ENCODE results near the gene SRBD1. TPM values are rescaled to one million over a fixed set of nuclear protein-coding genes. Genes with fewer than 3 reads are reported as not detected.
A peak's percentile ranks its signal among the peaks of the same experiment; 100 is the strongest.

SRBD1 gene
- total RNA-seq, 1 experiment from 2014 or later = 20.6 TPM

DNA sequence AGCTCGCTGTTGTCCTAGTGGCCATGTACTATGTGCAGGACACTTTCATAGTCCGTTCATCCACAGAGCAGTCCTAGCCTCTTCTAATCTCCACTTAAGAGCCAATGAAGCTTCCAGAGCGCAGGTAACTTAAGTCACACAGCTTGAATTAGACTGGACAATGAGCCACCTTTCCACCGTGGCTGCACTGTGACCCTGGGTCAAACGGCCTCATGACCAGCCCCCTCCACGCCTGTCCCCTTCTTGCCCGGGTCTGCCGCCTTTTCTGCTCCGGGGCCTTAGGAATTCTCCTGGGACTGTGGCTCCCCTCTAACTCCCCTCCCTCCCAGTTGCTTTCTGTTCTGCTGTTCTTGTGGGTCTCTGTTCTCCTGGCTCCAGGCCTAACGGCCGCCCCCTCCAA lies 32.0 kb upstream of the SRBD1 start:
- Histone ChIP-seq H3K27me3 (ENCODE audit: insufficient read depth, low read length) (no peaks in the 10 kb centered on the region), H3K4me1 (ENCODE audit: control insufficient read depth in 1 of 2, insufficient read depth in 2 of 2, low read length in 2 of 2) (peaks cover 6 to 14% of the 10 kb centered on the region in 2 experiments; a peak in 2 of 4 replicates), H3K4me2 (ENCODE audit: low read length) (peak overlapping the region; percentile 96), H2AFZ (ENCODE audit: low read depth, low read length, poor library complexity, severe bottlenecking) (peak overlapping the region; percentile 94), H3K9me3 (ENCODE audit: control insufficient read depth in 1 of 2, insufficient read depth in 1 of 2, low read depth in 1 of 2, low read length in 2 of 2) (no peaks in the 10 kb centered on the region), H3K27ac (ENCODE audit: low read depth, low read length) (no peak overlapping the region), H3K9ac (ENCODE audit: low read length) (peak overlapping the region; percentile 62), H3K79me2 (ENCODE audit: insufficient read depth, low read length) (no peaks in the 10 kb centered on the region), H3K4me3 (replicated peaks in 1 of 2; ENCODE audit: low read depth in 1 of 2, low read length in 2 of 2) (peak overlapping the region; percentile 41 to 58), H4K20me1 (ENCODE audit: insufficient read depth) (no peaks in the 10 kb centered on the region), H3K9me2 (ENCODE audit: insufficient read depth) (no peaks in the 10 kb centered on the region), H3K36me3 (ENCODE audit: control insufficient read depth in 1 of 2, insufficient read depth in 2 of 2, low read length in 2 of 2) (no peaks in the 10 kb centered on the region)
- peak; percentile 9 for ATAC-seq
- ChIA-PET CTCF (interaction anchor here (1.2 kb wide), 1 partner anchor 136 kb away, joined by 6 read pairs; no protein-coding TSS in a partner anchor), POLR2A (no interaction called here), RAD21 (ENCODE audit: low non-redundant PET in 1 of 2, low total read pairs in 2 of 2, uncharacterized antibody in 2 of 2, unreplicated experiment in 2 of 2) (no interaction called here)
- no TSS peak for BruUV-seq (replicated peaks)
- TF ChIP-seq, protein P1, sequence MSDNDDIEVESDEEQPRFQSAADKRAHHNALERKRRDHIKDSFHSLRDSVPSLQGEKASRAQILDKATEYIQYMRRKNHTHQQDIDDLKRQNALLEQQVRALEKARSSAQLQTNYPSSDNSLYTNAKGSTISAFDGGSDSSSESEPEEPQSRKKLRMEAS (IDR thresholded peaks at IDR 0.05) = no peak
- no peak for TF ChIP-seq ZNF274 (IDR thresholded peaks at IDR 0.05; ENCODE audit: low read depth, low read length)
- TF ChIP-seq SP1 (IDR thresholded peaks at IDR 0.05; ENCODE audit: low read depth) = no peak
- TF ChIP-seq, protein P2, sequence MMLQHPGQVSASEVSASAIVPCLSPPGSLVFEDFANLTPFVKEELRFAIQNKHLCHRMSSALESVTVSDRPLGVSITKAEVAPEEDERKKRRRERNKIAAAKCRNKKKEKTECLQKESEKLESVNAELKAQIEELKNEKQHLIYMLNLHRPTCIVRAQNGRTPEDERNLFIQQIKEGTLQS (IDR thresholded peaks at IDR 0.05) = no peak
- no peak for TF ChIP-seq CEBPB (IDR thresholded peaks at IDR 0.05; ENCODE audit: low read depth)
- no peak for TF ChIP-seq CBX3 (IDR thresholded peaks at IDR 0.05; ENCODE audit: low read depth)
- TF ChIP-seq JUND (IDR thresholded peaks at IDR 0.05) = no peak
- TF ChIP-seq ELF1 (IDR thresholded peaks at IDR 0.05; ENCODE audit: borderline replicate concordance, low read depth) = no peak
- no peak for TF ChIP-seq EZH2 (IDR thresholded peaks at IDR 0.05)
- TF ChIP-seq, protein P3, sequence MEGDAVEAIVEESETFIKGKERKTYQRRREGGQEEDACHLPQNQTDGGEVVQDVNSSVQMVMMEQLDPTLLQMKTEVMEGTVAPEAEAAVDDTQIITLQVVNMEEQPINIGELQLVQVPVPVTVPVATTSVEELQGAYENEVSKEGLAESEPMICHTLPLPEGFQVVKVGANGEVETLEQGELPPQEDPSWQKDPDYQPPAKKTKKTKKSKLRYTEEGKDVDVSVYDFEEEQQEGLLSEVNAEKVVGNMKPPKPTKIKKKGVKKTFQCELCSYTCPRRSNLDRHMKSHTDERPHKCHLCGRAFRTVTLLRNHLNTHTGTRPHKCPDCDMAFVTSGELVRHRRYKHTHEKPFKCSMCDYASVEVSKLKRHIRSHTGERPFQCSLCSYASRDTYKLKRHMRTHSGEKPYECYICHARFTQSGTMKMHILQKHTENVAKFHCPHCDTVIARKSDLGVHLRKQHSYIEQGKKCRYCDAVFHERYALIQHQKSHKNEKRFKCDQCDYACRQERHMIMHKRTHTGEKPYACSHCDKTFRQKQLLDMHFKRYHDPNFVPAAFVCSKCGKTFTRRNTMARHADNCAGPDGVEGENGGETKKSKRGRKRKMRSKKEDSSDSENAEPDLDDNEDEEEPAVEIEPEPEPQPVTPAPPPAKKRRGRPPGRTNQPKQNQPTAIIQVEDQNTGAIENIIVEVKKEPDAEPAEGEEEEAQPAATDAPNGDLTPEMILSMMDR (IDR thresholded peaks at IDR 0.05 in 2 of 3, conservative IDR thresholded peaks at IDR 0.05 in 1 of 3; ENCODE audit: borderline replicate concordance in 1 of 3, insufficient read depth in 1 of 3, low read depth in 2 of 3, low read length in 2 of 3) = no peak
- TF ChIP-seq FOSL1 (IDR thresholded peaks at IDR 0.05; ENCODE audit: low read depth) = no peak
- TF ChIP-seq TCF7L2 (IDR thresholded peaks at IDR 0.05; ENCODE audit: borderline replicate concordance, extremely low read depth, insufficient read depth, insufficient read length) = no peak
- no peak for TF ChIP-seq POLR2A (IDR thresholded peaks at IDR 0.05; ENCODE audit: borderline replicate concordance, extremely low read depth, insufficient read depth, insufficient read length)
- no peak for TF ChIP-seq SIN3A (IDR thresholded peaks at IDR 0.05; ENCODE audit: low read depth)
- no peak for DNase-seq (ENCODE audit: low read depth, low spot score)
- intact Hi-C loops (cut with micrococcal nuclease) = loop anchor here (1.0 to 5.0 kb wide), 4 partner anchors 69 to 349 kb away; no protein-coding TSS in a partner anchor

Measured in HCT116 (cell line).